GM12878 (cell line): ENCODE data around the gene PM20D2. TPM values are rescaled to one million over a fixed set of nuclear protein-coding genes. Genes with fewer than 3 reads are reported as not detected.

Source experiments
- ATF7 ChIP-seq: fragments of 450-650 bp; IDR thresholded peaks from 2 replicates; pipeline ENCODE4 v1.6.1; 2016; ENCODE audit warnings: low read depth, mild to moderate bottlenecking
- PKNOX1 ChIP-seq: fragments of 450-650 bp; IDR thresholded peaks from 2 replicates; pipeline ENCODE4 v1.6.1; 2016; ENCODE audit warnings: mild to moderate bottlenecking
- RAD21 ChIP-seq: IDR thresholded peaks from 2 replicates; pipeline ENCODE4 v1.6.1; 2011; ENCODE audit warnings: mild to moderate bottlenecking, low read depth, low read length, moderate library complexity; ENCODE audit not compliant: insufficient read depth
- RB1 ChIP-seq: fragments of 450-650 bp; formaldehyde crosslinking; IDR thresholded peaks from 2 replicates; pipeline ENCODE4 v1.6.1; 2017; ENCODE audit warnings: mild to moderate bottlenecking, borderline replicate concordance
- RCOR1 ChIP-seq: conservative IDR thresholded peaks from 2 replicates; pipeline ENCODE4 v1.6.1; 2012; ENCODE audit warnings: low read depth, low read length, improper control_type of control experiment
- SKIL ChIP-seq: fragments of 450-650 bp; IDR thresholded peaks from 2 replicates; pipeline ENCODE4 v1.6.1; 2017; ENCODE audit warnings: mild to moderate bottlenecking, low read depth, inconsistent platforms; ENCODE audit not compliant: poor library complexity, severe bottlenecking
- TBL1XR1 ChIP-seq: IDR thresholded peaks from 2 replicates; pipeline ENCODE4 v1.6.1; 2012; ENCODE audit warnings: low read depth, low read length, improper control_type of control experiment
- ZNF622 ChIP-seq: fragments of 450-650 bp; IDR thresholded peaks from 2 replicates; pipeline ENCODE4 v1.6.1; 2017; ENCODE audit warnings: mild to moderate bottlenecking, inconsistent platforms
- polyA plus RNA-seq, 11 experiments: library from polyadenylated mRNA; depleted of rRNA in 4 of 11; unstranded in 6 of 11; stranded (reverse) in 5 of 11; fragments of >200 nt; fragmentation: Nextera tagmentation in 4 of 11; fragmentation: Illumina TruSeq in 1 of 11; extraction: Ambion mirVana in 4 of 11; extraction: Trizol in 1 of 11; gene quantifications; 1 replicate in 1 of 11; 2 replicates in 10 of 11; pipeline versions ENCODE4 v1.2.1 to v1.2.3, GENCODE V29; 2011 to 2016; ENCODE audit warnings: inconsistent platforms in 2 of 11, missing spikeins in 2 of 11, low read depth in 1 of 11
- total RNA-seq, 4 experiments: library from RNA; depleted of rRNA in 3 of 4; stranded (reverse); fragments of >200 nt in 3 of 4; fragmentation: Illumina TruSeq in 1 of 4; extraction: Trizol in 1 of 4; gene quantifications; 2 replicates each; pipeline versions ENCODE4 v1.2.1 to v1.2.3, GENCODE V29; 2013 to 2021

Gene PM20D2
- total and polyA plus RNA-seq, 10 of the 15 experiments (the other 5 are each of a cell fraction or from before 2014, with no cell fraction given) = 7.8 to 23.6 (median 15.7) TPM

- no peak for TF ChIP-seq TBL1XR1
- TF ChIP-seq RCOR1 = 0 out of 2 replicates have a peak, but pooled peaks have one; percentile 44
- TF ChIP-seq ZNF622 = no peak
- TF ChIP-seq RAD21 = no peak
- peak; percentile 44 for TF ChIP-seq SKIL
- peak; percentile 36; the same call in 1 of the 2 replicates for TF ChIP-seq ATF7
- peak; percentile 99 for TF ChIP-seq RB1
- TF ChIP-seq PKNOX1 = peak; percentile 53; the same call in 1 of the 2 replicates
These were observed 532 bp upstream of the PM20D2 start (continued) for GRCh38 chr6:89145091-89145955.
